Measurements from ENCODE around the gene PIK3AP1. TPM values are rescaled to one million over a fixed set of nuclear protein-coding genes. Genes with fewer than 3 reads are reported as not detected.
A peak's percentile ranks its signal among the peaks of the same experiment; 100 is the strongest.

PIK3AP1 gene
- total RNA-seq, 1 donor from 2014 or later: 7.6 TPM

DNA sequence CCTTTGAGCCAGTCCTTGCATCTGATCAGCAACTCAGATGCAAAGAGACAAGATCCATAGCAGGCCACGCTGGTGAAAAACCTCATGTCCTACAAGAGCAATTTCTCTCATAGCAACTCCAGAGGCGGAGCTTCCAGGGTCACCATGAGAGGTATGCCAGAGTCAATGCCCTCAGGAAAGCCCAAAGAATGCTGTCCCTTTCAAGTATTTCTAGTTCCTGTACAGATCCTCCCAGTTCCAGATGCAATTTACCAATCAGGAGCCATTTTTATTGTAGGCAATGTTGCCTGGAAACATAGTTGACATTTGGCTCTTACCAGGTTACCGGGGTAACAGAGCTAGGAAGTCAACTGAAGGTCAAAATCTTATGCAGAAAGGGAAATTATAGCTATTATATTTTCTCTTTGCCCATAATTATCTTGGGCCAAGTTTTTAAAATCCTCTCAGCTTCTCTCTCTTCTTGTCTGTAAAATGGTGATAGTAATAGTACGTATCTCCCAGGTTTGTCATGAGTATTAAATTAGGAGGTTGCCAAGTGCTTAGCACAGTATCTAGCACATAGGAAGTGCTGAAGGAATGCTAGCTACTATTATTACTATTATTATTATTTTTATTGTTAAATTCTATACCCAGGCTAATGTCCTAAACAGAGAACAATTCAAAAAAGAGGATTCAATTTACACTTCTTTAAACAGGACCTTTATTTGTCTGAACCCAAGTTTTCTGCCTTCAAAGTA is 87.2 kb downstream of the PIK3AP1 start:
- DNase-seq (ENCODE audit: missing footprints) (no peak), ATAC-seq (no peak)
- intact Hi-C loops (cut with DNase I): no loop called here

DNA sequence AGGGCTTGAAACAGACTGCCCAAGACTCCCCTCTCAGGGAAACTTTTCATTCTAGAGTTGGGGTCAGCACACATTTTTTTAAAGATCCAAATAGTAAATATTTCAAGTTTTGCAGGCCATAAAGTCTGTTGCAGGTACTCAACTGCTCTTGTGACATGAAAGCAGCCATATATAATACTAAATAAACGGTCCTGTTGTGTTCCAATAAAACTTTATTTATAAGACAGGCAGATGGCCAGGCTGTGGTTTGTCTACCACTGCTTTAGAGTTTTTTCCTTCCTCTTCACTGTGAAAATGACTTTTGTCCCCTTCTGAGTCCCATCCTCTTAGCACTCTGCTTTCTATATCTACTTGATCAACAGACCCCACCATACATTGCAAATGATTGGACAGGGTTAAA is 93.0 kb downstream of the PIK3AP1 start:
- intact Hi-C loops (cut with DNase I): no loop called here
- no peak for DNase-seq (ENCODE audit: missing footprints)
- ATAC-seq: no peak

- intact Hi-C loops (cut with DNase I): no loop called here
- no peak for DNase-seq (ENCODE audit: missing footprints)
- no peak for ATAC-seq
Measured at GRCh38 chr10:96626795-96627194, 93.5 kb downstream of the PIK3AP1 start.

DNA sequence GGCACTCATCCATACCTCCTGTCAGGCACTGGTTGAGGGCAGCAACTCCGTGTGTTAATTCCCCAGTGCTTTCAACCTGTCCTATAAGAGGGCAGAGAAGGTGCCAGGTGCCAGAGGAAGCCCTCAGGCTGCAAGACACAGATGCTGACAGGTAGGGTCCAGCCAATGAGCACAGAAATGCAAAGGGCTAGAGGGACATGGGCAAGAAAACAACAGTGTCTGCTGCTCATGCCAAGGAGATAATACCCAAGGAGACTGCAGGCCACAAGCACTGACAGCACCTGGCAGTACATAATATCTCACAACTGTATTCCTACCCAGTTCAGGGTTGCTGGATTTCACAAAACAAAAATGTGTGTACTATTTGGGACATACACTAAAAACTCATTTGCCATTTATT is 95.1 kb downstream of the PIK3AP1 start:
- no peak for DNase-seq (ENCODE audit: missing footprints)
- ATAC-seq: no peak
- intact Hi-C loops (cut with DNase I): no loop called here

DNA sequence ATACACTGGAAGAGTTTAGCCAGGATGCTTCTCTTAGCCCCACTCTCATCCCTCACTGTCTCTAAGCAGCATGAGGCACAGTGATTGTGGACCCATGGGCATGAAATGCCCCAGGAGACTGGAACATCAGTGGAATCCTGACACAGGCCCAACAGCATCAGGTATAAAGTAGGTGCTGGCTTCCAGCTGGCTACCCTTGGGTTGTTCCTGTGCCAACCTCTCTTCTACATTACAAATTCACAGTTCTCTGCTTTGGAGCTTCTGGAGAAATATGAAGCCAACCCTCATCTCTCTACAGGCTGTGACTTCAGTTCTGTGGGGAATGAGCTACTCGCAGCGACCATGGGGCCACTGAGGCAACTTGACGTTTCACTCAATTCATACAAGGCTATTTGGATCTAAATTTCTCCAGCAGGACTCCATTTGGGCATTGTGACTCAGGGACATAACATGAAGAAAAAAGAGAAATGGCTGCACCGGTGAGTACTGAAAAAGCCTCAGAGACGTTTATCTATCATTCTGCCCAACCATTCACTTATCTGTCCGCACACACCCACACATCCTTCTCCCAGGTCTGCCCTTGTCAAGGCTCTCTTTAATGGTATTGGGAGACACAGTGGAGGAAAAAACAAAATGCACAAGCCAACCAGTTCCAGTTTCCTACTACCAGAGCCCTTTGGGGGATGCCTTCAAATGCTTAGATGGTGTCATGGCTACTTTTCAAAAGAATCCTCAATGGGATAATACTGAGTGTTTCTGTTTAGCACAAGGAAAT is 98.1 kb downstream of the PIK3AP1 start:
- DNase-seq (ENCODE audit: missing footprints): no peak
- ATAC-seq: no peak
- intact Hi-C loops (cut with DNase I): no loop called here

DNA sequence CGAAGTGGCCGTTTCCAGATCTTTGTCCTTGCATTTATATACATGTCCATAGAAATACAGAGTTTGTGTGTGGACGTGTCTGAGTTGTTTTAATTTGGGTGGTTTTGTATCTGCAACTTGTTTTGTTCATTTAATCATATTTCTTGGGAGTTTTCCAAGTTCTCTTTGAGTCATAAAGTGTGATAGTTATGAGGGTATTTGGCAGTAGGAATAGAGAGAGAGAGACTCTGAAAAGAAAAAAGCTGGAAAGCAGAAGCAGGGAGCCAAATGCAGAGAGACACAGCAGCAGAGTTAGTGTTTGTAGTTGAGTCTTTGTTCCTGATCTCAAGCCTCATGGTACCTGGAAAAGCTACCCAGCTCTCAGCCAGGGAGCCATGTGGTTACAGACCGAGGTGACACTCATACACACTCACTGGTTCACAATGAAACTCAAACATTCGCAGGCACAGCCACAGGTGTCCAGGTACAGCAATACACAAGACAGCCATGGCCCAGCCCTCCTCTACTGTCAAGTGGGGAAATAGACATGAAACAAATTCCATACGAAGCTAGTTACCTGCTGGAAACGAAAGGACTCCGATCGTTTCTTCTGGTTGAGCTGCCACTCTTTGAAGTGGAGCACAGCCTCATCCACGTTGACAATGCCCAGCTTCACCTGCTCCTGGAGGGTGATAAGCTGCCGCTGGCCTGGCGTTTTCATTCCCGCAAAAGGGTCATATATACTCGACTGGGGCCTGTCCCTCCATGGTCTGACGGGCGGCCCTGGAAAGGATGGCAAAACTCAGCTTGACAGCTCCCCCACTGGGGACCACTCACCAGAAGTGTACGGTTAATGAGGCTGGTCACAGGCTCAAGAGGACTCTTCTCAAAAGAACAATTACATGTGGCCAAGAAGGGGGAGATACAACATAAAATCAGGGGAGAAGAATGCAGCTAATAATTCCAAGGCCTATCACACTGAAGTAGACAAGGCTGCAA is 100.2 kb downstream of the PIK3AP1 start:
- ATAC-seq (peak; percentile 49), DNase-seq (ENCODE audit: missing footprints) (no peak)
- intact Hi-C loops (cut with DNase I): no loop called here

DNA sequence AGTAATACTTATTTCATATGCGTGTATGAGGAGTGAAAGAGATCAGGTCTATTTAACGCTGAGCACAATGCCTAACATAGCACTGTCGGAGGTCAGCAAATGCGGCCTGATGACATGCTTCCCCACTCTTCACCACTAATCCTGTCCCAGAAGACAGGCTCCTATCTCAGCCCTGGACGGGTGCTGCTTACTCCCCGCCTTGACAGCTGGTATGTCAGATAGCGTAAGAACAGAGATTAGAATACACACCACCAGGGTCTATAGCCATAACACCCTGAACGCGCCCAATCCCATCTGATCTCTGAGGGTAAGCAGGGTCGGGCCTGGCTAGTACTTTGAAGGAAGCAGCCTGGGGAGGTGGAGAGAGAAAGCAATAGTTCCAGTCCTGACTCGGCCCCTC is 101.2 kb downstream of the PIK3AP1 start:
- intact Hi-C loops (cut with DNase I): no loop called here
- peak; percentile 76 for ATAC-seq
- no peak for DNase-seq (ENCODE audit: missing footprints)

DNA sequence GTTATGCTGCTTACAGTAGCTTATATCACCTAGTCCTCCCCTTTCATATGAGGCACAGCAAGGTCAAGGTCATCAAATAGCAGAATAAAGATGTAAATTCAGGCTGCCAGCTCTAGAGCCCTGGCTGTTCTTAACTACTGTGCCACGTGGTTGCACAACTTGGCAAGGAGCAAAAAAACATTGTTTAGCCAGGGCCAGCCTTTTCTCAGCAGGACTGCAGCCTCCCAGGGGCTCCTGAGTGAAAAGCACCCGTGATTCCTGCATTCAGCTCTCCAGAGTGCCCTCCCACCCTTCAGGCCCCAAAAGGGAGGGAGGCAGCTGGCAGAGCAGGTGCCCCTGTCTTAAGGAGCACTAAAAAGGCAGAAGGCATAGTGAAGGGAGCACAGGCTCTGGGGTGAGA is 101.7 kb downstream of the PIK3AP1 start:
- intact Hi-C loops (cut with DNase I): loop anchor here (1.0 kb wide), 1 partner anchor 31 kb away; the partner anchor contains the start of gene TM9SF3
- ATAC-seq: peak; percentile 72
- no peak for DNase-seq (ENCODE audit: missing footprints)

- ATAC-seq: no peak
- intact Hi-C loops (cut with DNase I): no loop called here
- no peak for DNase-seq (ENCODE audit: missing footprints)
Measured at GRCh38 chr10:96616961-96617360, 103.4 kb downstream of the PIK3AP1 start.

- intact Hi-C loops (cut with DNase I): no loop called here
- DNase-seq (ENCODE audit: missing footprints) (no peak), ATAC-seq (no peak)
Measured at GRCh38 chr10:96614515-96614914, 105.8 kb downstream of the PIK3AP1 start.

DNA sequence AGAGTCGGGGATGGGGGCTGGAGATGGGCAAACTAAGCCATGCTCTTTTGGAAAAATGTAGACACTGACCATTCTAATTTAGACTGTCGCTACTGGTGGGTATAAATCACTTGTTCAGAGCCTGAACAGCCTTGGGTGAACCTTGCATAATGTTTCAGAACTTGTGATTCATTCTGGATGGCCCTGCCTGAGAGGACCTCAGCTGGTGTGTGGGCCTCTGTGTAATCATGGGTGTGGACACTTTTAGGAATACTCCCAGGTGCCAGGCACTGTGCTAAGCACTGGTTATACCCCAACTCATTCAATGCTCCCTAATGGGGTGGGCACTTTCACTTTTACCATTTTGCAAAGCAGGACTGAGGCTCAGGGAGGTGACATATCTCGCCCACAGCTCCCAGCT is 106.7 kb downstream of the PIK3AP1 start:
- DNase-seq (ENCODE audit: missing footprints) (no peak), ATAC-seq (no peak)
- intact Hi-C loops (cut with DNase I): no loop called here

DNA sequence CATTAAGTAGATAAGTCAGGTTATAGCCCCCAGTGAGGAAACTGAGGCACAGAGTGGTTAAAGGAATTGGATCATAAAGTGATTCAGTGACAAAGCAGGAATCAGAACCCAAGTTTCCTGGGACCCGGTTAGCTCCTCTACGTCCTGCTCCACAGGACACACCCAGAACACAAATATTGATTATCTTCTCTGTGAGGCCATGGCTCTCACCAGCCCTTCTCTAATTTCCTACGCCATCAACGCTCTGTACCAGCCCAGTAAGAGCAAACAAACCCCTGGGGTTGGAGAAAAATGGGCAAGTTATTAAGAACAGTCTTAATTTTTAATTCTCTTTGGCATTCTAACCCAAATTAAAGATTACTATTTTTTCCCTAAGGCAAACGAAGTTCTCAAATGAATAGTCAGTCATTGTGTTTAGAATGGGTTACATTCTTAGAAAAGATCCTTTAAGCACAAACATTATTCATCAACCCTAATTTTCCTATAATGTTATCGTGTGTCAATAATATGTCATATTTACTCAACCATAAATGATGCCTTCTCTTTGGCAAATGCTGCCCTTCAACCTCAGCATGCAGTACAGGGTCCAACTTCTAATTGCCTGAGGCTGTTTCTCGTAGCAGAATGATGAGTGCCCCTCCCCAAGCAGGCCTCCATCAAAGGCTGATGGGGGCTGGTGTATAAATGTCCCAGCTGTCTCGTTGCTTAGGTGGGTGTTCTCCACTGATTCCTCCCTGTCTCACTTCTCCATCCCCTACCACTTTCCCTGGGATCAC is 108.1 kb downstream of the PIK3AP1 start:
- intact Hi-C loops (cut with DNase I): no loop called here
- ATAC-seq (no peak), DNase-seq (ENCODE audit: missing footprints) (no peak)

DNA sequence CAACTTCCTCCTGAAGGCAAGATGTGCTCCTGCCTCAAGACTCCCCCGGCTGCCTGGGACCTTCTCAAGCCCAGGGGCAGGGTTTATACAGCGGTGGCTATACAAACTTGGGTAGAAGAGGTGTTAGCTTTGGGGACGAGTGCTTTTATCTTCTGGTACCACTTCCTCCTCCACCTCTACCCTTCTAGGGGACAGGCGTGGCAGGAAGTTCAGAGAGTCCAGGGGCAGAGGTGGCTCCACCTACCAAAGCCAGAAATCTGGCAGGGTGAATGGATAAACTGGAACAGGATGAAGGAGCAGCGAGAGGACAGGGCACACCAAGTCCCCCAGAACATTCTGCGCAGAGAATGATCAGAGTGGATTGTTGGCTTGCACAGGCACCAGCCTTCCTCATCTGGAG is 109.5 kb downstream of the PIK3AP1 start:
- ATAC-seq (no peak), DNase-seq (ENCODE audit: missing footprints) (no peak)
- intact Hi-C loops (cut with DNase I): no loop called here

DNA sequence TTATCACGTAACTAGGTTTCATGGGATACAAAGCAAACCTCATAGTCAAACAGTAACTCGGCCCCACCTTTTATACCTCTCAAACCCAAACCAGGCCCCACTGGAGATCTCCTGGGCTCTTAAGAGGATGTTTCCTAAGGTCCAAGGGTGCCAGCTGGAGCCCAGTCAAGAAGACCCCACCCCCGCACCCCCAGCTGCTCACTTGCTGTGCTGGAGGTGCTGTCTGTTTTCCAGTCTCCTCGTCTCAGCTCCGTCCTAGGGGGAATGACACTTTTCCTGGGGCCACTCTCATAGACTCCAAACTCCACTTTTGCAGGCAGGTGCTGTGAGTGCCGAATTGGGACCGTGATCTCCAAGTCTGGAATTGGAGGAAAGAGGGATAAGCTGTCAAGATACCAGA is 110.8 kb downstream of the PIK3AP1 start:
- intact Hi-C loops (cut with DNase I): no loop called here
- ATAC-seq: no peak
- DNase-seq (ENCODE audit: missing footprints): no peak

DNA sequence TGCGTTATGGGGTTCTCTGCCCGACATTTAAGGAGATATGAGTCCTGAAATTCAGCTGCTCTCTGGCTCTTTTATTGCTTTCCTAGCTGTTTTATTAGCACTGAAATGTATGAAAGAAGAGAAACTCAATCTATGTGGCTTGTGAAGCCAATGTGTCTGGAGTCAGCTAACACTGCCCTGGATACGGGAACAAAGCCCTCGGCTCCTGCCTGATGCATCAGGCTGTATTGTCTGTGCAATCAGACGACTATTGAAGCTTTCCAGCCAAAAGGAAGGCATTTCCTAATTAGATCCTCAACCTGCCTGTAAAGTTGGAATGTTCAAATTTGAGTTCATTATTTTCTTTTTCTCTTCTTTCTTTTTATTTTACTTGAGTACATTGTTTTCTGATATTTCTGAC is 111.5 kb downstream of the PIK3AP1 start:
- intact Hi-C loops (cut with DNase I): no loop called here
- DNase-seq (ENCODE audit: missing footprints) (no peak), ATAC-seq (no peak)

- intact Hi-C loops (cut with DNase I): no loop called here
- DNase-seq (ENCODE audit: missing footprints) (no peak), ATAC-seq (no peak)
Measured at GRCh38 chr10:96608262-96608661, 112.1 kb downstream of the PIK3AP1 start.

- DNase-seq (ENCODE audit: missing footprints): no peak
- intact Hi-C loops (cut with DNase I): no loop called here
- ATAC-seq: no peak
Measured at GRCh38 chr10:96606946-96607345, 113.4 kb downstream of the PIK3AP1 start.

- intact Hi-C loops (cut with DNase I): no loop called here
- ATAC-seq: no peak
- no peak for DNase-seq (ENCODE audit: missing footprints)
Measured at GRCh38 chr10:96606216-96606615, 114.1 kb downstream of the PIK3AP1 start.

DNA sequence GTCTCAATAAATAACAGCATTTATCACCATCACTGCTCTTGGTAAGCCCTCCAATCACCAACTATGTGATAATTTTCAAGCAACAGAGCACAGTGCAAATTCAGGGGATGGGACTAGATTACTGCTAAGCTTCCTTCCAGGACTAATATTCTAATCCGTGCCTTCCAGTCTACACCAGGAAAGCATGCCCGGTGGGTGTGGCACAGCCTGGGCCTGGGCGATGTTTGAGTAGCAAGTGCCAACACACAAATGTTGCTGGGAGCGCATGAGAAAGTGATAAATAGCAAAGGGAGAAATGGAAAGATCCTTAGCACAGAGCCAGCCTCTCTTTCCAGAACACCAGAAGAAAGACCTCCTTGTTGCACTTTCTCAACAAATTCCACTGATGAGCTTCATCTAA is 120.0 kb downstream of the PIK3AP1 start:
- intact Hi-C loops (cut with DNase I): no loop called here
- ATAC-seq: no peak

More for the DNA sequence above, 120.0 kb downstream of the PIK3AP1 start:
- DNase-seq (ENCODE audit: missing footprints): no peak

Data from Right ventricle myocardium inferior (tissue), 1 donor.